IPS-15b (cell line): ENCODE results near the gene SEC24D.

ENCODE experiments used
- H3K27me3 ChIP-seq: one replicate; pipeline ENCODE4 v1.6.1; 2013; ENCODE audit warnings: low read length; ENCODE audit not compliant: control insufficient read depth, insufficient read depth
- H3K36me3 ChIP-seq: one replicate; pipeline ENCODE4 v1.6.1; 2013; ENCODE audit warnings: low read length; ENCODE audit not compliant: control insufficient read depth, insufficient read depth
- H3K4me1 ChIP-seq: one replicate; pipeline ENCODE4 v1.6.1; 2013; ENCODE audit warnings: mild to moderate bottlenecking, low read length; ENCODE audit not compliant: control insufficient read depth, insufficient read depth
- H3K4me3 ChIP-seq: one replicate; pipeline ENCODE4 v1.5.1; 2013; ENCODE audit warnings: low read depth, low read length
- H3K9ac ChIP-seq: one replicate; pipeline ENCODE4 v1.6.1; 2013; ENCODE audit warnings: low read depth, mild to moderate bottlenecking, low read length
- H3K9me3 ChIP-seq: one replicate; pipeline ENCODE4 v1.6.1; 2013; ENCODE audit warnings: mild to moderate bottlenecking, low read length; ENCODE audit not compliant: control insufficient read depth, insufficient read depth

SEC24D gene

GRCh38 chr4:118755438-118756226, 80.3 kb downstream of the SEC24D start:
- Histone ChIP-seq H3K27me3 (no peaks in the 10 kb centered on the region), H3K9ac (no peak overlapping the region), H3K36me3 (peaks cover 7% of the 10 kb centered on the region), H3K9me3 (no peaks in the 10 kb centered on the region), H3K4me1 (no peaks in the 10 kb centered on the region), H3K4me3 (no peak overlapping the region)

DNA sequence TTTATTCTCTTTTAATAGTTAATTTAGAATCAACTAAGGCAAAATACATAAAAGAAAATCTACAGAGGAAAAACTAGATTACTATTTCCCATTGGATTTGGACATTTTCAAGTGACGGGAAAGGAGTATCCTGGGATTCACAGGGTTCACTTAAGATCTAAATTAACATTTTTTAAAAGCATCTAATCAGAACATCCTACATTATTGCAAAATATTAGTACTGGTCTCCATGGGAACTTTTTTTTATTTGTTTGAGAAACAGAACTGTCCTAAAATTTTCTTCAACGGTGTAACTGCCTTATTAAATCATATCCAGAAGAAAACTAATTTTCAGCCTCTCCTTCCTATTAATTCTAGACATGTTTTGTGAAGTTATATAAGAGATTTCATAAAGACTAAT, 81.0 kb downstream of the SEC24D start:
- no peaks in the 10 kb centered on the region for H3K4me1 ChIP-seq
- H3K9me3 ChIP-seq: no peaks in the 10 kb centered on the region
- H3K4me3 ChIP-seq: no peak overlapping the region
- H3K36me3 ChIP-seq: peaks cover 14% of the 10 kb centered on the region
- H3K9ac ChIP-seq: no peak overlapping the region
- no peaks in the 10 kb centered on the region for H3K27me3 ChIP-seq

DNA sequence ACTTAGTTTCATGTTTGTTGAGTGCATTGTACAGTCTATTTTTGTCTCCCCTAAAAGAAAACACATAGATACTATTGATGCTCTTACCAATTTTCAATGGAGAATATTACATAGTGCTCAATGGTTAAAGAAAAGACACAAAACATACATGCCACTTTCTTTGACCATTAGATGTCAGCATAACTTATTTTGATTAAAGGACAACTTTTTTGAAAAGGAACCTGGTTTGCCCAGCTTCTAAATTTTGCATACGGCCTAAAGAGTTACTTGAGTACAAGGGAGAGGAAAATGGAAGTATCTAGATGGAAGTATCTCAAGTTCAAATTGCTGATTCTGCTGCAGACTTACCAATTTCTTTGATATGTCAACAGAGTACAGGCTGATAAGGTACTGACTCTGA, 82.2 kb downstream of the SEC24D start:
- no peak overlapping the region for H3K4me3 ChIP-seq
- H3K27me3 ChIP-seq: no peaks in the 10 kb centered on the region
- no peaks in the 10 kb centered on the region for H3K9me3 ChIP-seq
- H3K36me3 ChIP-seq: peaks cover 14% of the 10 kb centered on the region
- no peaks in the 10 kb centered on the region for H3K4me1 ChIP-seq
- no peak overlapping the region for H3K9ac ChIP-seq

DNA sequence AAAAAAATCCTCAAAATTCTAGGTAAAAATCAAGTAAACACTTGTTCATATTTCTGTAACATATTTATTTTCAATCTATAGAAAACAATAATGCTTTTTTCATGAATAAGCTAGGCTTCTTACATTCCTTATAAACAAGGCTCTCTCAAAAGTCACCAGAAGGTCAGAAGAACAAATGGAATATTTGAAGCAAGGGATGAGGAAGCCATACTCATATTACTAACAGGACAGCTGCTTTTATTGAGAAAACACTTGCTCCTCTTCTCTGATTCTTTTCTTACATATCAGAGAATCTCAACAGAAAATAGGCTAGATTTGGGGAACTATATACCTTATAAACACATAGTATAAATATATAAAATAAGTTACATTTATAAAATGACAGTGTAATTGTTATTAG, 82.8 kb downstream of the SEC24D start:
- Histone ChIP-seq H3K9me3 (no peaks in the 10 kb centered on the region), H3K9ac (no peak overlapping the region), H3K4me1 (no peaks in the 10 kb centered on the region), H3K36me3 (peaks cover 14% of the 10 kb centered on the region), H3K4me3 (no peak overlapping the region), H3K27me3 (no peaks in the 10 kb centered on the region)

DNA sequence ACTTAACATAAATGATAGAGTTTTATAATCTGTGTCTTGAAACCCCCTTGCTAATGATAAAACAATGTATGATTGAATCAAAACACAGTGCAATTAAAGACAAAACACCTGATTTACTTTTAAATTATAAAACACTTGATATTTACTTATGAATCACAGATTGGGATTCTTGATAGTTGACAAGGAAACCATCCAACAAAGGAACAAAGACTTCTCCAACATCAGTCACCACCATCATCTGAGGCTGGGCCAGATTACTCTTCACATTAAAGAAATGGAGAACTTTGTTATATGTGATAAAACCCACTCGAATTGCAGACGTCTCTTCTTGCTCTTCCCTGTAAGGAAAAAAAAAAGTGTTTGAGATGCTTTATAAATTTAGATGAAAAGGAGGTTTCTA, 83.4 kb downstream of the SEC24D start:
- Histone ChIP-seq H3K4me3 (no peak overlapping the region), H3K9me3 (no peaks in the 10 kb centered on the region), H3K9ac (no peak overlapping the region), H3K36me3 (peaks cover 14% of the 10 kb centered on the region), H3K4me1 (no peaks in the 10 kb centered on the region), H3K27me3 (no peaks in the 10 kb centered on the region)

DNA sequence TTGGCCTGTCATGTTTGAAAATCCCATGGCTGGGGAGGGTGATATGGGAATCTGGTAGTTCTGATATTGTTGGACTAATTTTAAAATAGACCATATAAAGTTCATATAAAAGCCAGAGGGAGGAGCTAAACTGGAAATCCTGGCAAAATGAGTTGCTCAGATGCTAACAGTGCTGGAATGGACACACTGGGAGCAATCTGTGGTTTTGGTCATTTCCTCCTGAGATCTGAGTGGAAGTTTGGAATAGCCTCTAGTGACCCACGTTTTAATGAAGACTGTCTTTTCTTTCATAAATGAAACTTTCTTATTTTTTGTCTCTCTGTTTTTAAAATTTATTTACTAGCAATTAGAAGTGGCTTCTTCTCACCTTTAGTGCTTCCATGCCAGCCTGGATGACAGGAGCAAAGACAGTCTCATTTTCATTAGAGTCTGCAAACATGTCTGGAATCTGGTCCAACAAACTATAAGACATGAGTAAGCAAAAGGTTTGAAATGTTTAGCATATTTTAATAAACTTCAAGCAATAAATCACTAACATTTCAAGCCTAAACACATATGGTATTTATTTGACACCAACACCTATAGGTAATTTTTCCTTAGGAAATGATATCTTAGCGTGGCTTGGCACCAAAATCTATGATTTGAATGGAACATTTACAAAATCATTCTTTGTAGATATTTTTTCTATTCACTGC, 84.2 kb downstream of the SEC24D start:
- peaks cover 14% of the 10 kb centered on the region for H3K36me3 ChIP-seq

DNA sequence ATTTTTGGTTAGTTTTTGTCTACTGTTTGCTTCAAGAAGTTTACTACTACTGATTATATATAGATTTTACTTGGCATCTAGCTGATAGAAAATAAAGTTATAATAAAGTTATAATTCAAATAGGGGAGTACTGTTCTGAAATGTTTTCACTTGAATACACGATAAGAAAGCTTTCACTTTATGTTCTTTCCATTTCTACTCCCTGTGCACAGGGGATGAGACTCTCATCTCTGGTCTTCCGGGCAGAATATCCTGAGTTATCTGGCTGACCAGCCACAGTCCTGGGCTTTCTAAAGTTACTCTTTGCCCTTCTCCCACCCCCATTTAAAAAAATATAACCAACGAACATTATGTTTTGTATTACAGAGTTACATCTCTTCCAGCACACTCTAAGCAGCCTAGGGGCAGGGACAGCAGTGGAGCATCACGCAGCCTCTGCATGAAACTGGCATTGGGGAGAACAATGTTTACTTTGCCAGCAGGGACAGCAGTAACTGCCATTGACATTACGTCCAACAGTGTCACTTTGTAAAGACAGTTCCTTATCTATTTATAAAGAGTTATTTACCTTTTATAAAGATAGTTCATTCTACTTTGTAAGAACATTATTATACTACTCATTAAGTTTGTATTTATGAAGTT, 86.5 kb downstream of the SEC24D start:
- Histone ChIP-seq H3K27me3 (no peaks in the 10 kb centered on the region), H3K36me3 (peaks cover 14% of the 10 kb centered on the region), H3K9ac (no peak overlapping the region), H3K4me3 (no peak overlapping the region), H3K4me1 (no peaks in the 10 kb centered on the region), H3K9me3 (no peaks in the 10 kb centered on the region)

More for the DNA sequence above, 84.2 kb downstream of the SEC24D start:
- H3K9ac ChIP-seq: no peak overlapping the region
- H3K4me3 ChIP-seq: no peak overlapping the region
- H3K9me3 ChIP-seq: no peaks in the 10 kb centered on the region
- H3K27me3 ChIP-seq: no peaks in the 10 kb centered on the region
- no peaks in the 10 kb centered on the region for H3K4me1 ChIP-seq

DNA sequence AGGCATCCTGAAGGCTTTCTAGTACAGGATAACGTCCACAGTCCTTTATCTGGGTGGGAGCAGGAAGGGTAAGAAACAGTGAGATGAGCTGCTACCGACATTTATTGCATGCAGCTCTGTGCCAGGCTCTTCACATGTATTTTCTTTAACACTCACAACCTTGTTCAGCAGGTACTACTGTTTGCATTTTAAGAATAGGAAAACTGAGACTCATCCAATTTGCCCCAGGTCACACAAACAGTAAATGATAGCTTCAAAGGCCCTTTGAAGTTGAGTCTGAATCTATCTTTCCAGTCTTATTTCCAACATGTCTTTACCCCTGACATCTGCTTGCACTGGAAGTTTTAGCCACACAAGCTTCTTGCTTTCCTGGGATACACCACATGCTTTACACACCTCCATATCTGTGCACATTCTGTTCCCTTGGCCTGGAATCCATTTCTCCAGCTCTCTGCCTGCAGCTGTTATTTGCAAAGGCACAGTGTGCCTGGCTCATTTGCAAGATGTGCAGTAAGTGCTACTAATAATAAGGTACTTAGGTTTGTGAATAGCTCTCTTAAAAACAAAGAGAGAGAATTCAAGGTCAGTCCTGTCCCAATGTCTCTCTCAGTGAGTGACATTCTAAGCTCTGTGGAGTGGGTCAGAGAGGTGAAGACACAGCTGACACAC, 89.5 kb downstream of the SEC24D start:
- Histone ChIP-seq H3K4me3 (no peak overlapping the region), H3K4me1 (no peaks in the 10 kb centered on the region), H3K36me3 (peaks cover 14% of the 10 kb centered on the region), H3K9me3 (no peaks in the 10 kb centered on the region), H3K9ac (no peak overlapping the region), H3K27me3 (no peaks in the 10 kb centered on the region)

GRCh38 chr4:118745357-118745756, 90.6 kb downstream of the SEC24D start:
- Histone ChIP-seq H3K27me3 (no peaks in the 10 kb centered on the region), H3K9me3 (no peaks in the 10 kb centered on the region), H3K4me3 (no peak overlapping the region), H3K4me1 (no peaks in the 10 kb centered on the region), H3K9ac (no peak overlapping the region), H3K36me3 (peaks cover 12% of the 10 kb centered on the region)

- Histone ChIP-seq H3K4me3 (no peak overlapping the region), H3K9ac (no peak overlapping the region), H3K27me3 (no peaks in the 10 kb centered on the region), H3K36me3 (peaks cover 10% of the 10 kb centered on the region), H3K9me3 (no peaks in the 10 kb centered on the region), H3K4me1 (no peaks in the 10 kb centered on the region)
Measured at GRCh38 chr4:118743867-118744266, 92.1 kb downstream of the SEC24D start.

DNA sequence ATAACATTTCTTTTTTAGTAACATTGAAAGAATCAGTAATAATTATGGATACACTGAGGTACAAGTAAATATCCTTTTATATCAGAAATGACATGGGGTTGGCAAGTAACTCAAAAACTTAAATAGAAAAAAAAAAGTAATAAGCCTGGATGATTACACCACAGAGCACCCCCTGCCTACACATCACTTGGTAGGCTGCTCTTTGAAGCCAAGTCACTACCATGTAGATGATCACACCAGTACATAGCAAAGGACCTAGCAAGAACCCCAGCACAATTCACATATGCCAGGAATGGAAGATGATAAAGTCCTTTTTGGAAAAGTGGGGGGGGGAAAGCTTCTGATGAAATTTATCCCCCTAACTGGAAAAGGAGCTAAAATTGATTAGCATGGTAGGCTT, 93.9 kb downstream of the SEC24D start:
- Histone ChIP-seq H3K36me3 (peaks cover 16% of the 10 kb centered on the region), H3K4me1 (no peaks in the 10 kb centered on the region), H3K4me3 (no peak overlapping the region), H3K27me3 (no peaks in the 10 kb centered on the region), H3K9ac (no peak overlapping the region), H3K9me3 (no peaks in the 10 kb centered on the region)
